ENCODE data around the gene HIVEP2.

DNA sequence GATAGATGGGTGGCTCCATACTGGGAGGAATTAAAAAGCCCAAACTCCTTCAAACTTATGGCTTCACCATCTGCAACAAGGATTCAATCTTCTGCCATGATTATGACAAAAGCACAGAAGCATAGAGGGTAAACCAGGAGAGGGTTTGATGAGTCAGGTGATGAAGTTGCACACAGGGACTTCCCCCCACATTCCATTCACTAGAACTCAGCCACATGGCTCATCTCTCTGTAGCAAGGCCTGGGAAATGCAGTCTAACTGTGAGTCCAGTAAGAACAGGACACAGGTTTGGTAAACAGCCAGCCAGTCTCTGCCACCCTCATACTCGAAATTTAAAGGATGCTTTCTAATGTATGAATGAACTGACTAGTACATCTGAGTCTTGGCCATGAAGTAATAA, 142.9 kb downstream of the HIVEP2 start:
- TF ChIP-seq POLR2A (IDR thresholded peaks at IDR 0.05), result no peak
- TF ChIP-seq, protein P1, sequence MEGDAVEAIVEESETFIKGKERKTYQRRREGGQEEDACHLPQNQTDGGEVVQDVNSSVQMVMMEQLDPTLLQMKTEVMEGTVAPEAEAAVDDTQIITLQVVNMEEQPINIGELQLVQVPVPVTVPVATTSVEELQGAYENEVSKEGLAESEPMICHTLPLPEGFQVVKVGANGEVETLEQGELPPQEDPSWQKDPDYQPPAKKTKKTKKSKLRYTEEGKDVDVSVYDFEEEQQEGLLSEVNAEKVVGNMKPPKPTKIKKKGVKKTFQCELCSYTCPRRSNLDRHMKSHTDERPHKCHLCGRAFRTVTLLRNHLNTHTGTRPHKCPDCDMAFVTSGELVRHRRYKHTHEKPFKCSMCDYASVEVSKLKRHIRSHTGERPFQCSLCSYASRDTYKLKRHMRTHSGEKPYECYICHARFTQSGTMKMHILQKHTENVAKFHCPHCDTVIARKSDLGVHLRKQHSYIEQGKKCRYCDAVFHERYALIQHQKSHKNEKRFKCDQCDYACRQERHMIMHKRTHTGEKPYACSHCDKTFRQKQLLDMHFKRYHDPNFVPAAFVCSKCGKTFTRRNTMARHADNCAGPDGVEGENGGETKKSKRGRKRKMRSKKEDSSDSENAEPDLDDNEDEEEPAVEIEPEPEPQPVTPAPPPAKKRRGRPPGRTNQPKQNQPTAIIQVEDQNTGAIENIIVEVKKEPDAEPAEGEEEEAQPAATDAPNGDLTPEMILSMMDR (IDR thresholded peaks at IDR 0.05), result no peak
